Measurements from ENCODE around the gene DLEC1. TPM values are rescaled to one million over a fixed set of nuclear protein-coding genes. Genes with fewer than 3 reads are reported as not detected.

DLEC1 gene
- total and polyA plus RNA-seq, 2 experiments from 2014 or later: 0.31 to 0.66 TPM

GRCh38 chr3:38016410-38016809, 22.6 kb upstream of the DLEC1 start:
- Histone ChIP-seq H3K4me1 (ENCODE audit: insufficient read depth) (no peaks in the 10 kb centered on the region), H3K4me3 (no peak overlapping the region), H3K4me2 (no peak overlapping the region), H3K79me2 (replicated peaks; ENCODE audit: insufficient read depth) (no peaks in the 10 kb centered on the region), H3K27ac (ENCODE audit: low read depth) (no peak overlapping the region), H4K20me1 (replicated peaks; ENCODE audit: insufficient read depth) (no peaks in the 10 kb centered on the region; the same call in 1 of the 2 replicates), H3K27me3 (ENCODE audit: insufficient read depth) (no peaks in the 10 kb centered on the region), H3K9me2 (ENCODE audit: insufficient read depth) (no peaks in the 10 kb centered on the region), H2AFZ (no peak overlapping the region), H3F3A (replicated peaks; ENCODE audit: low read depth) (no peaks in the 10 kb centered on the region), H3K36me3 (ENCODE audit: insufficient read depth) (0 out of 2 replicates have a peak, but pooled peaks cover 3% of the 10 kb centered on the region)
- ATAC-seq: no peak
- H3K9me3 Mint-ChIP-seq: no peaks in the 10 kb centered on the region
- peaks cover 28% of the 10 kb centered on the region for H3K36me3 Mint-ChIP-seq (ENCODE audit: low read depth)
- no peak overlapping the region for H3K27ac Mint-ChIP-seq
- no peak overlapping the region for H3K4me3 Mint-ChIP-seq
- no peaks in the 10 kb centered on the region for H3K4me1 Mint-ChIP-seq
- no peak for TF ChIP-seq EZH2 (IDR thresholded peaks at IDR 0.05; ENCODE audit: low read depth, unreplicated experiment)
- no peak for TF ChIP-seq ZNF462 (CRISPR knock-in tag; IDR thresholded peaks at IDR 0.05)
- TF ChIP-seq STAT1 (IDR thresholded peaks at IDR 0.05; ENCODE audit: unreplicated experiment): no peak
- TF ChIP-seq EZH2phosphoT487 (IDR thresholded peaks at IDR 0.05; ENCODE audit: unreplicated experiment): no peak
- TF ChIP-seq POLR2AphosphoS5 (IDR thresholded peaks at IDR 0.05; ENCODE audit: low read depth): no peak
- no peak for TF ChIP-seq JUNB (IDR thresholded peaks at IDR 0.05; ENCODE audit: unreplicated experiment)
- TF ChIP-seq ZNF114 (CRISPR knock-in tag; IDR thresholded peaks at IDR 0.05): no peak
- TF ChIP-seq ETS1 (IDR thresholded peaks at IDR 0.05): no peak
- TF ChIP-seq CREB1 (CRISPR knock-in tag; IDR thresholded peaks at IDR 0.05; ENCODE audit: low read depth): no peak
- no peak for TF ChIP-seq REST (IDR thresholded peaks at IDR 0.05; ENCODE audit: unreplicated experiment)
- no peak for TF ChIP-seq NANOG (IDR thresholded peaks at IDR 0.05; ENCODE audit: borderline replicate concordance)
- no peak for TF ChIP-seq CTCF (conservative IDR thresholded peaks at IDR 0.05; ENCODE audit: low read depth in 2 of 2)
- no peak for TF ChIP-seq ZNF331 (CRISPR knock-in tag; IDR thresholded peaks at IDR 0.05; ENCODE audit: low read depth)
- no peak for DNase-seq (ENCODE audit: low spot score)
- H3K27me3 Mint-ChIP-seq (ENCODE audit: insufficient read depth, low read depth, poor library complexity): peaks cover 13% of the 10 kb centered on the region

Data from GM23338 (cell line).